OCI-LY1 (cell line): ENCODE data around the gene PRM2.

ENCODE experiments used
- CTCF ChIP-seq: fragments of 200-600 bp; sonication (generic), shearing (Covaris generic); IDR thresholded peaks from 2 replicates; pipeline ENCODE4 v1.5.1; 2017; ENCODE audit warnings: mild to moderate bottlenecking, antibody characterized with exemption, low read length, moderate library complexity, mixed read lengths
- EZH2 ChIP-seq: fragments of 200-600 bp; sonication (generic), shearing (Covaris generic); IDR thresholded peaks from 2 replicates; pipeline ENCODE4 v1.8.0; 2017; ENCODE audit warnings: borderline replicate concordance, mixed run types, mild to moderate bottlenecking, antibody characterized with exemption, low read length, moderate library complexity, mixed read lengths

- TF ChIP-seq CTCF (no peak), EZH2 (no peak)
Measured at GRCh38 chr16:11298143-11298900, 22.0 kb upstream of the PRM2 start.
